ENCODE measurements around the gene EML6. TPM values are rescaled to one million over a fixed set of nuclear protein-coding genes. Genes with fewer than 3 reads are reported as not detected.
A peak's percentile ranks its signal among the peaks of the same experiment; 100 is the strongest.

EML6 gene
- total and polyA plus RNA-seq, 5 experiments from 2014 or later = 0.03 to 3.3 (median 1.4) TPM; not detected in 2

GRCh38 chr2:54945391-54946219 lies 222.1 kb downstream of the EML6 start:
- H3K9me3 Mint-ChIP-seq = no peaks in the 10 kb centered on the region
- peaks cover 0 to 11% (median 3%) of the 10 kb centered on the region in 4 donors for H3K4me1 Mint-ChIP-seq
- H3K27me3 Mint-ChIP-seq = peaks cover 0 to 15% (median 4%) of the 10 kb centered on the region in 5 donors
- H3K4me3 Mint-ChIP-seq = peak overlapping the region in 1 of 10 donors; percentile 32
- POLR2A ChIA-PET = no interaction called here
- no peak for ATAC-seq
- H3K27ac Mint-ChIP-seq = peak overlapping the region in 5 of 10 donors; percentile 19 to 86 (median 75)
- DNase-seq = no peak
- no peaks in the 10 kb centered on the region for H3K36me3 Mint-ChIP-seq

GRCh38 chr2:54946220-54946805 lies 222.9 kb downstream of the EML6 start:
- POLR2A ChIA-PET = no interaction called here
- no peak overlapping the region for H3K4me3 Mint-ChIP-seq
- H3K9me3 Mint-ChIP-seq = no peaks in the 10 kb centered on the region
- DNase-seq = no peak
- peak overlapping the region in 2 of 10 donors; percentile 21 to 75 for H3K27ac Mint-ChIP-seq
- peaks cover 0 to 11% (median 3%) of the 10 kb centered on the region in 4 donors for H3K4me1 Mint-ChIP-seq
- no peaks in the 10 kb centered on the region for H3K36me3 Mint-ChIP-seq
- H3K27me3 Mint-ChIP-seq = peaks cover 0 to 15% (median 4%) of the 10 kb centered on the region in 5 donors
- no peak for ATAC-seq

- Mint-ChIP-seq H3K9me3 (no peaks in the 10 kb centered on the region), H3K4me3 (no peak overlapping the region), H3K4me1 (peaks cover 0 to 11% (median 3%) of the 10 kb centered on the region in 4 donors), H3K27ac (no peak overlapping the region), H3K36me3 (no peaks in the 10 kb centered on the region), H3K27me3 (peaks cover 0 to 15% (median 4%) of the 10 kb centered on the region in 5 donors)
- ATAC-seq (no peak), DNase-seq (no peak)
- POLR2A ChIA-PET = no interaction called here
Observed at GRCh38 chr2:54947136-54947535, 223.7 kb downstream of the EML6 start.

- Mint-ChIP-seq H3K27ac (no peak overlapping the region), H3K9me3 (no peaks in the 10 kb centered on the region)
- no peak for ATAC-seq
Observed at GRCh38 chr2:54947646-54948045, 224.2 kb downstream of the EML6 start.

GRCh38 chr2:54948120-54948519 lies 224.7 kb downstream of the EML6 start:
- POLR2A ChIA-PET = interaction anchor here (0.6 kb wide), 1 partner anchor 663 kb away, joined by 3 read pairs; no protein-coding TSS in a partner anchor
- Mint-ChIP-seq H3K36me3 (no peaks in the 10 kb centered on the region), H3K9me3 (no peaks in the 10 kb centered on the region), H3K4me1 (peaks cover 0 to 11% (median 3%) of the 10 kb centered on the region in 4 donors), H3K4me3 (no peak overlapping the region), H3K27me3 (peaks cover 0 to 15% (median 4%) of the 10 kb centered on the region in 5 donors), H3K27ac (no peak overlapping the region)
- DNase-seq (no peak), ATAC-seq (no peak)

More at GRCh38 chr2:54947646-54948045, 224.2 kb downstream of the EML6 start:
- no peaks in the 10 kb centered on the region for H3K36me3 Mint-ChIP-seq
- peaks cover 0 to 11% (median 3%) of the 10 kb centered on the region in 4 donors for H3K4me1 Mint-ChIP-seq
- POLR2A ChIA-PET = no interaction called here
- DNase-seq = no peak
- H3K27me3 Mint-ChIP-seq = peaks cover 0 to 15% (median 4%) of the 10 kb centered on the region in 5 donors
- no peak overlapping the region for H3K4me3 Mint-ChIP-seq

GRCh38 chr2:54949431-54949830 lies 226.0 kb downstream of the EML6 start:
- peaks cover 0 to 11% (median 3%) of the 10 kb centered on the region in 4 donors for H3K4me1 Mint-ChIP-seq
- H3K36me3 Mint-ChIP-seq = no peaks in the 10 kb centered on the region
- H3K4me3 Mint-ChIP-seq = no peak overlapping the region
- H3K9me3 Mint-ChIP-seq = no peaks in the 10 kb centered on the region
- DNase-seq (no peak), ATAC-seq (no peak)
- peak overlapping the region in 1 of 10 donors; percentile 73 for H3K27ac Mint-ChIP-seq
- peaks cover 0 to 15% (median 4%) of the 10 kb centered on the region in 5 donors for H3K27me3 Mint-ChIP-seq
- POLR2A ChIA-PET = no interaction called here

GRCh38 chr2:54950811-54951210 lies 227.3 kb downstream of the EML6 start:
- Mint-ChIP-seq H3K27ac (no peak overlapping the region), H3K36me3 (no peaks in the 10 kb centered on the region), H3K9me3 (no peaks in the 10 kb centered on the region), H3K4me1 (peaks cover 0 to 6% (median 1%) of the 10 kb centered on the region in 4 donors), H3K4me3 (no peak overlapping the region), H3K27me3 (peaks cover 0 to 15% (median 4%) of the 10 kb centered on the region in 5 donors)
- no peak for ATAC-seq
- no peak for DNase-seq
- POLR2A ChIA-PET = no interaction called here

- Mint-ChIP-seq H3K9me3 (no peaks in the 10 kb centered on the region), H3K36me3 (no peaks in the 10 kb centered on the region), H3K4me1 (peaks cover 0 to 2% (median 0%) of the 10 kb centered on the region in 4 donors), H3K4me3 (no peak overlapping the region), H3K27me3 (peaks cover 0 to 15% (median 4%) of the 10 kb centered on the region in 5 donors), H3K27ac (no peak overlapping the region)
- POLR2A ChIA-PET = no interaction called here
- ATAC-seq (no peak), DNase-seq (no peak)
Observed at GRCh38 chr2:54952425-54952824, 229.0 kb downstream of the EML6 start.

- H3K27me3 Mint-ChIP-seq = peaks cover 0 to 15% (median 4%) of the 10 kb centered on the region in 5 donors
- H3K4me1 Mint-ChIP-seq = peaks cover 0 to 2% (median 0%) of the 10 kb centered on the region in 4 donors
- POLR2A ChIA-PET = interaction anchor here (0.7 kb wide), 1 partner anchor 104 kb away, joined by 10 read pairs; no protein-coding TSS in a partner anchor
- no peaks in the 10 kb centered on the region for H3K36me3 Mint-ChIP-seq
- peak overlapping the region in 2 of 10 donors; percentile 34 to 44 for H3K27ac Mint-ChIP-seq
- H3K9me3 Mint-ChIP-seq = no peaks in the 10 kb centered on the region
- no peak for DNase-seq
- no peak for ATAC-seq
- no peak overlapping the region for H3K4me3 Mint-ChIP-seq
Observed at GRCh38 chr2:54952978-54953456, 229.6 kb downstream of the EML6 start.

- H3K36me3 Mint-ChIP-seq = no peaks in the 10 kb centered on the region
- H3K9me3 Mint-ChIP-seq = no peaks in the 10 kb centered on the region
- DNase-seq (no peak), ATAC-seq (no peak)
- no peak overlapping the region for H3K27ac Mint-ChIP-seq
- H3K4me1 Mint-ChIP-seq = peaks cover 0 to 2% (median 0%) of the 10 kb centered on the region in 4 donors
- peaks cover 0 to 12% (median 3%) of the 10 kb centered on the region in 5 donors for H3K27me3 Mint-ChIP-seq
- H3K4me3 Mint-ChIP-seq = no peak overlapping the region
- POLR2A ChIA-PET = no interaction called here
Observed at GRCh38 chr2:54954158-54954557, 230.7 kb downstream of the EML6 start.

GRCh38 chr2:54954705-54955357 lies 231.4 kb downstream of the EML6 start:
- peaks cover 0 to 5% (median under 1%) of the 10 kb centered on the region in 5 donors for H3K27me3 Mint-ChIP-seq
- no peak for ATAC-seq

GRCh38 chr2:54955358-54956110 lies 232.1 kb downstream of the EML6 start:
- Mint-ChIP-seq H3K27me3 (no peaks in the 10 kb centered on the region), H3K36me3 (no peaks in the 10 kb centered on the region), H3K4me1 (no peaks in the 10 kb centered on the region), H3K4me3 (no peak overlapping the region), H3K27ac (peak overlapping the region in 1 of 10 donors; percentile 1), H3K9me3 (no peaks in the 10 kb centered on the region)
- DNase-seq (no peak), ATAC-seq (no peak)
- POLR2A ChIA-PET = no interaction called here

More at GRCh38 chr2:54954705-54955357, 231.4 kb downstream of the EML6 start:
- no peaks in the 10 kb centered on the region for H3K9me3 Mint-ChIP-seq
- H3K4me1 Mint-ChIP-seq = peaks cover 0 to 1% (median 0%) of the 10 kb centered on the region in 4 donors
- H3K36me3 Mint-ChIP-seq = no peaks in the 10 kb centered on the region
- no peak overlapping the region for H3K27ac Mint-ChIP-seq
- no peak for DNase-seq
- H3K4me3 Mint-ChIP-seq = no peak overlapping the region
- POLR2A ChIA-PET = no interaction called here
